SU-DHL-6 (cell line): ENCODE measurements around the gene CDPF1.

ENCODE experiments used
- H2AFZ ChIP-seq: fragments of 200-600 bp; sonication (generic); 2 replicates; pipeline ENCODE4 v1.6.1; 2014; ENCODE audit warnings: low read depth, mild to moderate bottlenecking, moderate library complexity, mixed read lengths, antibody characterized with exemption, low read length; ENCODE audit not compliant: severe bottlenecking
- H3F3A ChIP-seq: fragments of 200-600 bp; shearing (Covaris generic); 2 replicates; pipeline ENCODE4 v1.6.0; 2016; ENCODE audit warnings: antibody characterized with exemption, mild to moderate bottlenecking; ENCODE audit not compliant: insufficient read depth
- H3K27ac ChIP-seq: fragments of 200-600 bp; sonication (generic); 2 replicates; pipeline ENCODE4 v1.5.1; 2016; ENCODE audit warnings: low read depth, mild to moderate bottlenecking, low read length, moderate library complexity, mixed read lengths
- H3K27me3 ChIP-seq: fragments of 200-600 bp; sonication (generic), shearing (Covaris generic); 2 replicates; pipeline ENCODE4 v1.6.0; 2014; ENCODE audit warnings: mild to moderate bottlenecking, low read length
- H3K36me3 ChIP-seq: fragments of 200-600 bp; sonication (generic); 2 replicates; pipeline ENCODE4 v1.6.1; 2014; ENCODE audit warnings: mild to moderate bottlenecking, low read length, mixed read lengths
- H3K4me2 ChIP-seq: fragments of 300-600, 200-600 bp; shearing (Covaris generic), sonication (generic); 2 replicates; pipeline ENCODE4 v1.6.0; 2014; ENCODE audit warnings: low read length, low read depth, mild to moderate bottlenecking; ENCODE audit not compliant: poor library complexity, severe bottlenecking
- H3K4me3 ChIP-seq: fragments of 200-600 bp; sonication (generic); 2 replicates; pipeline ENCODE4 v1.5.1; 2014; ENCODE audit warnings: antibody characterized with exemption, low read length, mild to moderate bottlenecking, mixed read lengths; ENCODE audit not compliant: insufficient read depth, poor library complexity, severe bottlenecking
- H3K79me2 ChIP-seq: fragments of 200-600 bp; sonication (generic); 2 replicates; pipeline ENCODE4 v1.6.1; 2014; ENCODE audit warnings: mild to moderate bottlenecking, low read length, moderate library complexity; ENCODE audit not compliant: insufficient read depth
- H3K9ac ChIP-seq: fragments of 200-600 bp; sonication (generic); 2 replicates; pipeline ENCODE4 v1.7.0; 2014; ENCODE audit warnings: mild to moderate bottlenecking, low read length
- H3K9me2 ChIP-seq: fragments of 200-600 bp; sonication (generic); replicated peaks from 2 replicates; pipeline ENCODE4 v1.6.1; 2014; ENCODE audit warnings: low read length; ENCODE audit not compliant: insufficient read depth
- H3K9me3 ChIP-seq: fragments of 200-600 bp; sonication (generic); 2 replicates; pipeline ENCODE4 v1.6.1; 2014; ENCODE audit warnings: low read length, mixed read lengths; ENCODE audit not compliant: insufficient read depth
- H4K20me1 ChIP-seq: fragments of 200-600 bp; sonication (generic); 2 replicates; pipeline ENCODE4 v1.6.1; 2014; ENCODE audit warnings: low read depth, mild to moderate bottlenecking, antibody characterized with exemption, low read length, moderate library complexity, mixed read lengths
- CTCF ChIP-seq: fragments of 200-600 bp; sonication (generic); IDR thresholded peaks from one replicate; pipeline ENCODE4 v1.5.1; 2017; ENCODE audit warnings: antibody characterized with exemption, mild to moderate bottlenecking, low read length, moderate library complexity; ENCODE audit not compliant: insufficient read depth, poor library complexity, severe bottlenecking
- EZH2phosphoT487 ChIP-seq: fragments of 200-600 bp; sonication (generic), shearing (Covaris generic); conservative IDR thresholded peaks from 2 replicates; pipeline ENCODE4 v1.6.1; 2018; ENCODE audit warnings: mild to moderate bottlenecking, antibody characterized with exemption, low read length, moderate library complexity, mixed read lengths

CDPF1 gene

DNA sequence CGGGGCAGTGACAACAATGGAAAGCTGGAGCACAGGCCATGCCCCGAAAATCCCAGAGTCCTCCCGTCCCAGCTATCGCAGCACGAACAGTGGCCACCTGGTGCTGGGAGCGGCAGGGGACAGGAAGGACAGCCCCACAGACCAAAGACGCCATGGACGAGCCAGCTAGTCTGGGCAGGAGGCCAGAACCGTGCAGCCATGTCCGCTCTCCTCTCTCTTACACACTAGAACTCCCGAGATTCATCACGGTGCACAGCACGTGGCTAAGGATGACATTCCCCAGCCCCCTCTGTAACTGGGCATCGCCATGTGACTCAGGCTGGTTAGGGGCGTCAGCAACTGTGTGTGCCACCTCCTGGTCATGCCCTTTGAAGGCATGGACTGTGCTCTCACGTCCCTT lies 4.6 kb downstream of the CDPF1 start:
- H3K79me2 ChIP-seq: no peaks in the 10 kb centered on the region; the same call in 1 of the 2 replicates
- no peaks in the 10 kb centered on the region for H4K20me1 ChIP-seq
- no peaks in the 10 kb centered on the region for H3K9me2 ChIP-seq
- H3K9ac ChIP-seq: no peak overlapping the region
- no peak overlapping the region for H3K27ac ChIP-seq
- no peak overlapping the region for H3K4me2 ChIP-seq
- H3K4me3 ChIP-seq: no peak overlapping the region
- no peaks in the 10 kb centered on the region for H3K9me3 ChIP-seq
- H3F3A ChIP-seq: no peaks in the 10 kb centered on the region
- H2AFZ ChIP-seq: no peak overlapping the region
- H3K36me3 ChIP-seq: no peaks in the 10 kb centered on the region
- TF ChIP-seq CTCF (no peak), EZH2phosphoT487 (no peak)
- no peaks in the 10 kb centered on the region for H3K27me3 ChIP-seq

GRCh38 chr22:46244771-46245170 lies 5.3 kb downstream of the CDPF1 start:
- H3K27me3 ChIP-seq: no peaks in the 10 kb centered on the region
- H3K9ac ChIP-seq: no peak overlapping the region
- H3F3A ChIP-seq: no peaks in the 10 kb centered on the region
- no peaks in the 10 kb centered on the region; the same call in 1 of the 2 replicates for H3K79me2 ChIP-seq
- H3K9me2 ChIP-seq: no peaks in the 10 kb centered on the region
- H3K9me3 ChIP-seq: no peaks in the 10 kb centered on the region
- no peak overlapping the region for H2AFZ ChIP-seq
- no peak overlapping the region for H3K4me2 ChIP-seq
- no peaks in the 10 kb centered on the region for H3K36me3 ChIP-seq
- H3K4me3 ChIP-seq: no peak overlapping the region
- no peaks in the 10 kb centered on the region for H4K20me1 ChIP-seq
- H3K27ac ChIP-seq: no peak overlapping the region
- TF ChIP-seq CTCF (no peak), EZH2phosphoT487 (no peak)

DNA sequence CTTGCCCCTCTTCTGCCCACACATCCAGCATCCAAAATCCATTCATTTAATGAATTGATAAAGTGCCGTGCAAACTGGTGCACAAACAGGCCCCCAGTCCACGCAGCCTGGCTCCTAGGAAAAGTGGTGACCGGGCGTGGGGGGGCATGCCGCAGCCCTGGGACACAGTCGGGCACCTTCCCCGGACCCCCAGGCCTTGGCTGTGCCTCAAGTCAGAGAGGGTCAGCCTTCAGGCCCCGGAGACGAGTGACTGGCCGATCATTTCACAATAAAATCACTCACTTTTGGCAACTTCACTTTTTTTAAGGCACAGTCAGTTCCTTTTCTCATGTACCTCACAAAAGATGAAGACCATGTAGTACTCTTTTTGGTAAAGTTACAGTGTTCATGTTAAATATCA lies 8.0 kb downstream of the CDPF1 start:
- Histone ChIP-seq H3K79me2 (no peaks in the 10 kb centered on the region), H3F3A (no peaks in the 10 kb centered on the region), H3K9me3 (no peaks in the 10 kb centered on the region), H3K36me3 (no peaks in the 10 kb centered on the region), H3K27me3 (no peaks in the 10 kb centered on the region), H3K4me3 (no peak overlapping the region), H3K27ac (no peak overlapping the region), H3K9me2 (no peaks in the 10 kb centered on the region), H4K20me1 (no peaks in the 10 kb centered on the region), H3K4me2 (no peak overlapping the region), H3K9ac (no peak overlapping the region), H2AFZ (no peak overlapping the region)
- TF ChIP-seq CTCF: no peak
- no peak for TF ChIP-seq EZH2phosphoT487
